ENCODE results near the gene NIN. TPM values are rescaled to one million over a fixed set of nuclear protein-coding genes. Genes with fewer than 3 reads are reported as not detected.

The NIN gene
- total and polyA plus RNA-seq, 4 donors, result 1.7 to 11.1 (median 4.0) TPM

GRCh38 chr14:50791201-50791600 lies 39.8 kb downstream of the NIN start:
- H3K27me3 ChIP-seq (ENCODE audit: control insufficient read depth in 4 of 4, insufficient read depth in 4 of 4, low read length in 3 of 4), result no peaks in the 10 kb centered on the region
- H3K4me3 ChIP-seq (ENCODE audit: low read depth in 1 of 3, low read length in 3 of 3), result no peak overlapping the region
- H3K4me1 ChIP-seq (ENCODE audit: control insufficient read depth in 4 of 4, insufficient read depth in 4 of 4, low read length in 3 of 4), result no peaks in the 10 kb centered on the region
- no peak for DNase-seq (ENCODE audit: low spot score)
- WGBS, result 96% methylated on average over 3 of the region's 3 CpGs
- H3K9ac ChIP-seq (ENCODE audit: low read depth in 1 of 2, low read length in 2 of 2), result no peak overlapping the region
- H3K36me3 ChIP-seq (ENCODE audit: control insufficient read depth in 4 of 4, insufficient read depth in 3 of 4, low read depth in 1 of 4, low read length in 3 of 4), result peaks cover 0 to 7% (median 0%) of the 10 kb centered on the region in 4 donors
- H3K27ac ChIP-seq (ENCODE audit: low read depth in 1 of 2, low read length in 2 of 2), result no peak overlapping the region
- TF ChIP-seq ATF3 (IDR thresholded peaks at IDR 0.05), result no peak
- TF ChIP-seq NR2F2 (IDR thresholded peaks at IDR 0.05), result no peak
- no peaks in the 10 kb centered on the region for H3K9me3 ChIP-seq (ENCODE audit: control insufficient read depth in 4 of 4, low read length in 3 of 4)

DNA sequence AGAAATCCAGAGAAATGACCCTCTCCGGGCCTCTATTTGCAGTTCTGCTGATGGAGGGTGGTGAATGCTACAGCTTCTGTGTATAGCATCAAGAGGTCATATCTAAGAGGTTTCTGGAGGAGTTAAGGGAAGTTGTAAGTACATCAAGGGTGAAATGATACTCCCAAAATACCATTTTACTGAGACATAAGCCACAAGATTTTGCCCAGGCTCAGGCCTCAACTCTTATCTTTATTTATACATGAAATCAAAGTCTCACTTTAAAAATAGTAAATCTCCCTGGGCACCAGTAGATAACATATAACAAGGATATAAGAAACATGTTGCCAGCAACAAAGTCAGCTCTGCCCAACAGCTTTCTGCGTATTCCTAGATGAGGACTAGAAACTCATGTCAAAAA lies 40.4 kb downstream of the NIN start:
- 95% methylated on average over 2 of the region's 2 CpGs for WGBS
- Histone ChIP-seq H3K27ac (ENCODE audit: low read depth in 1 of 2, low read length in 2 of 2) (no peak overlapping the region), H3K9ac (ENCODE audit: low read depth in 1 of 2, low read length in 2 of 2) (no peak overlapping the region), H3K4me1 (ENCODE audit: control insufficient read depth in 4 of 4, insufficient read depth in 4 of 4, low read length in 3 of 4) (no peaks in the 10 kb centered on the region), H3K4me3 (ENCODE audit: low read depth in 1 of 3, low read length in 3 of 3) (no peak overlapping the region), H3K36me3 (ENCODE audit: control insufficient read depth in 4 of 4, insufficient read depth in 3 of 4, low read depth in 1 of 4, low read length in 3 of 4) (peaks cover 0 to 7% (median 0%) of the 10 kb centered on the region in 4 donors), H3K27me3 (ENCODE audit: control insufficient read depth in 4 of 4, insufficient read depth in 4 of 4, low read length in 3 of 4) (no peaks in the 10 kb centered on the region), H3K9me3 (ENCODE audit: control insufficient read depth in 4 of 4, low read length in 3 of 4) (no peaks in the 10 kb centered on the region)
- TF ChIP-seq HNF4A (conservative IDR thresholded peaks at IDR 0.05), result no peak
- TF ChIP-seq RXRA (IDR thresholded peaks at IDR 0.05), result no peak
- TF ChIP-seq, protein P1, sequence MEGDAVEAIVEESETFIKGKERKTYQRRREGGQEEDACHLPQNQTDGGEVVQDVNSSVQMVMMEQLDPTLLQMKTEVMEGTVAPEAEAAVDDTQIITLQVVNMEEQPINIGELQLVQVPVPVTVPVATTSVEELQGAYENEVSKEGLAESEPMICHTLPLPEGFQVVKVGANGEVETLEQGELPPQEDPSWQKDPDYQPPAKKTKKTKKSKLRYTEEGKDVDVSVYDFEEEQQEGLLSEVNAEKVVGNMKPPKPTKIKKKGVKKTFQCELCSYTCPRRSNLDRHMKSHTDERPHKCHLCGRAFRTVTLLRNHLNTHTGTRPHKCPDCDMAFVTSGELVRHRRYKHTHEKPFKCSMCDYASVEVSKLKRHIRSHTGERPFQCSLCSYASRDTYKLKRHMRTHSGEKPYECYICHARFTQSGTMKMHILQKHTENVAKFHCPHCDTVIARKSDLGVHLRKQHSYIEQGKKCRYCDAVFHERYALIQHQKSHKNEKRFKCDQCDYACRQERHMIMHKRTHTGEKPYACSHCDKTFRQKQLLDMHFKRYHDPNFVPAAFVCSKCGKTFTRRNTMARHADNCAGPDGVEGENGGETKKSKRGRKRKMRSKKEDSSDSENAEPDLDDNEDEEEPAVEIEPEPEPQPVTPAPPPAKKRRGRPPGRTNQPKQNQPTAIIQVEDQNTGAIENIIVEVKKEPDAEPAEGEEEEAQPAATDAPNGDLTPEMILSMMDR (IDR thresholded peaks at IDR 0.05; ENCODE audit: low read depth, low read length, missing input control), result no peak
- TF ChIP-seq, protein P2, sequence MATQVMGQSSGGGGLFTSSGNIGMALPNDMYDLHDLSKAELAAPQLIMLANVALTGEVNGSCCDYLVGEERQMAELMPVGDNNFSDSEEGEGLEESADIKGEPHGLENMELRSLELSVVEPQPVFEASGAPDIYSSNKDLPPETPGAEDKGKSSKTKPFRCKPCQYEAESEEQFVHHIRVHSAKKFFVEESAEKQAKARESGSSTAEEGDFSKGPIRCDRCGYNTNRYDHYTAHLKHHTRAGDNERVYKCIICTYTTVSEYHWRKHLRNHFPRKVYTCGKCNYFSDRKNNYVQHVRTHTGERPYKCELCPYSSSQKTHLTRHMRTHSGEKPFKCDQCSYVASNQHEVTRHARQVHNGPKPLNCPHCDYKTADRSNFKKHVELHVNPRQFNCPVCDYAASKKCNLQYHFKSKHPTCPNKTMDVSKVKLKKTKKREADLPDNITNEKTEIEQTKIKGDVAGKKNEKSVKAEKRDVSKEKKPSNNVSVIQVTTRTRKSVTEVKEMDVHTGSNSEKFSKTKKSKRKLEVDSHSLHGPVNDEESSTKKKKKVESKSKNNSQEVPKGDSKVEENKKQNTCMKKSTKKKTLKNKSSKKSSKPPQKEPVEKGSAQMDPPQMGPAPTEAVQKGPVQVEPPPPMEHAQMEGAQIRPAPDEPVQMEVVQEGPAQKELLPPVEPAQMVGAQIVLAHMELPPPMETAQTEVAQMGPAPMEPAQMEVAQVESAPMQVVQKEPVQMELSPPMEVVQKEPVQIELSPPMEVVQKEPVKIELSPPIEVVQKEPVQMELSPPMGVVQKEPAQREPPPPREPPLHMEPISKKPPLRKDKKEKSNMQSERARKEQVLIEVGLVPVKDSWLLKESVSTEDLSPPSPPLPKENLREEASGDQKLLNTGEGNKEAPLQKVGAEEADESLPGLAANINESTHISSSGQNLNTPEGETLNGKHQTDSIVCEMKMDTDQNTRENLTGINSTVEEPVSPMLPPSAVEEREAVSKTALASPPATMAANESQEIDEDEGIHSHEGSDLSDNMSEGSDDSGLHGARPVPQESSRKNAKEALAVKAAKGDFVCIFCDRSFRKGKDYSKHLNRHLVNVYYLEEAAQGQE (IDR thresholded peaks at IDR 0.05), result no peak
- no peak for TF ChIP-seq FOXA1 (IDR thresholded peaks at IDR 0.05)
- no peak for TF ChIP-seq GABPA (IDR thresholded peaks at IDR 0.05 in 1 of 2, conservative IDR thresholded peaks at IDR 0.05 in 1 of 2)
- TF ChIP-seq ATF3 (IDR thresholded peaks at IDR 0.05), result no peak
- TF ChIP-seq HNF4G (IDR thresholded peaks at IDR 0.05), result no peak
- TF ChIP-seq, protein P3, sequence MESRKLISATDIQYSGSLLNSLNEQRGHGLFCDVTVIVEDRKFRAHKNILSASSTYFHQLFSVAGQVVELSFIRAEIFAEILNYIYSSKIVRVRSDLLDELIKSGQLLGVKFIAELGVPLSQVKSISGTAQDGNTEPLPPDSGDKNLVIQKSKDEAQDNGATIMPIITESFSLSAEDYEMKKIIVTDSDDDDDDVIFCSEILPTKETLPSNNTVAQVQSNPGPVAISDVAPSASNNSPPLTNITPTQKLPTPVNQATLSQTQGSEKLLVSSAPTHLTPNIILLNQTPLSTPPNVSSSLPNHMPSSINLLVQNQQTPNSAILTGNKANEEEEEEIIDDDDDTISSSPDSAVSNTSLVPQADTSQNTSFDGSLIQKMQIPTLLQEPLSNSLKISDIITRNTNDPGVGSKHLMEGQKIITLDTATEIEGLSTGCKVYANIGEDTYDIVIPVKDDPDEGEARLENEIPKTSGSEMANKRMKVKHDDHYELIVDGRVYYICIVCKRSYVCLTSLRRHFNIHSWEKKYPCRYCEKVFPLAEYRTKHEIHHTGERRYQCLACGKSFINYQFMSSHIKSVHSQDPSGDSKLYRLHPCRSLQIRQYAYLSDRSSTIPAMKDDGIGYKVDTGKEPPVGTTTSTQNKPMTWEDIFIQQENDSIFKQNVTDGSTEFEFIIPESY (IDR thresholded peaks at IDR 0.05), result no peak
- no peak for TF ChIP-seq MAX (IDR thresholded peaks at IDR 0.05)
- no peak for TF ChIP-seq SP1 (IDR thresholded peaks at IDR 0.05)
- TF ChIP-seq YY1 (IDR thresholded peaks at IDR 0.05), result no peak
- no peak for TF ChIP-seq RAD21 (IDR thresholded peaks at IDR 0.05)
- TF ChIP-seq JUND (IDR thresholded peaks at IDR 0.05), result no peak
- TF ChIP-seq NR2F2 (IDR thresholded peaks at IDR 0.05), result no peak
- TF ChIP-seq EGR1 (IDR thresholded peaks at IDR 0.05; ENCODE audit: low read depth in 2 of 2), result no peak
- no peak for TF ChIP-seq TAF1 (conservative IDR thresholded peaks at IDR 0.05)
- TF ChIP-seq FOXA2 (IDR thresholded peaks at IDR 0.05), result no peak
- no peak for DNase-seq (ENCODE audit: low spot score)

All from liver (tissue), 9 donors.